HCT116 (cell line): Measurements from ENCODE around the gene HAND1. TPM values are rescaled to one million over a fixed set of nuclear protein-coding genes. Genes with fewer than 3 reads are reported as not detected.

ENCODE experiments used
- ATAC-seq: fragments of 200-7000 bp; cut with Tn5 transposase; 2 replicates; pipeline ENCODE4 v1.9.1; 2020; ENCODE audit warnings: mild to moderate bottlenecking, moderate library complexity
- BruUV-seq: library from RNA; stranded (reverse); fragments of 400-500 nt; replicated peaks from 2 replicates; lab custom pipeline; 2021; lab: Mats Ljungman, UMichigan
- CTCF ChIA-PET: fragments of 300-600 bp; sonication (Branson Sonifier 250); formaldehyde crosslinking; loops from one replicate; lab custom pipeline; 2021; ENCODE audit warnings: antibody characterized with exemption; lab: Charles Lee
- POLR2A ChIA-PET: fragments of 300-600, 350-600 bp; sonication (Branson Sonifier 250); formaldehyde crosslinking; loops from one replicate; lab custom pipeline; 2021; ENCODE audit warnings: antibody characterized with exemption; lab: Charles Lee
- RAD21 ChIA-PET, 2 experiments: fragments of 300-600 bp; sonication (Branson Sonifier 250); formaldehyde crosslinking; loops; one replicate each; lab custom pipeline; 2023; ENCODE audit warnings: low total read pairs in 2 of 2; ENCODE audit not compliant: uncharacterized antibody in 2 of 2, unreplicated experiment in 2 of 2, low non-redundant PET in 1 of 2; lab: Charles Lee
- DNase-seq: peaks from one replicate; pipeline ENCODE4 v3.0.0-alpha.2; 2010; ENCODE audit warnings: low read depth, low spot score
- H2AFZ ChIP-seq: fragments of 200-600 bp; shearing (Covaris generic), sonication (generic); 2 replicates; pipeline ENCODE4 v1.6.1; 2017; ENCODE audit warnings: low read depth, mixed run types, mixed read lengths, antibody characterized with exemption, low read length; ENCODE audit not compliant: poor library complexity, severe bottlenecking
- H3K27ac ChIP-seq: 2 replicates; pipeline ENCODE4 v1.5.1; 2012; ENCODE audit warnings: low read depth, low read length
- H3K27me3 ChIP-seq: fragments of 200-600 bp; sonication (generic); 2 replicates; pipeline ENCODE4 v1.6.1; 2016; ENCODE audit warnings: mixed run types, low read length, mixed read lengths; ENCODE audit not compliant: insufficient read depth
- H3K36me3 ChIP-seq, 2 experiments: fragments of 200-500 bp in 1 of 2; fragments of 200-600 bp in 1 of 2; sonication (Bioruptor generic) in 1 of 2; sonication (generic) in 1 of 2; 2 replicates each; pipeline versions ENCODE4 v1.5.1 to v1.6.1; 2014 to 2016; ENCODE audit warnings: low read length in 2 of 2, inconsistent platforms in 1 of 2, mixed read lengths in 1 of 2, mixed run types in 1 of 2; ENCODE audit not compliant: insufficient read depth in 2 of 2, control insufficient read depth in 1 of 2
- H3K4me1 ChIP-seq, 2 experiments: fragments of 200-600 bp in 1 of 2; sonication (generic) in 1 of 2; 2 replicates each; pipeline versions ENCODE4 v1.5.1 to v1.6.1; 2012 to 2017; ENCODE audit warnings: low read length in 2 of 2, inconsistent platforms in 1 of 2, mild to moderate bottlenecking in 1 of 2, mixed read lengths in 1 of 2, mixed run types in 1 of 2, moderate library complexity in 1 of 2; ENCODE audit not compliant: insufficient read depth in 2 of 2, control insufficient read depth in 1 of 2
- H3K4me2 ChIP-seq: fragments of 200-600 bp; sonication (generic); 2 replicates; pipeline ENCODE4 v1.6.1; 2017; ENCODE audit warnings: mixed run types, low read length, mixed read lengths
- H3K4me3 ChIP-seq, 2 experiments: fragments of 200-600 bp in 1 of 2; sonication (generic) in 1 of 2; replicated peaks in 1 of 2; 2 replicates each; pipeline ENCODE4 v1.5.1; 2011 to 2016; ENCODE audit warnings: low read length in 2 of 2, control low read depth in 1 of 2, low read depth in 1 of 2, mild to moderate bottlenecking in 1 of 2, mixed read lengths in 1 of 2, mixed run types in 1 of 2
- H3K79me2 ChIP-seq: fragments of 200-600 bp; sonication (generic); 2 replicates; pipeline ENCODE4 v1.6.1; 2017; ENCODE audit warnings: mild to moderate bottlenecking, mixed run types, low read length, moderate library complexity, mixed read lengths; ENCODE audit not compliant: insufficient read depth
- H3K9ac ChIP-seq: fragments of 200-600 bp; sonication (generic); 2 replicates; pipeline ENCODE4 v1.6.1; 2016; ENCODE audit warnings: low read length, mixed read lengths
- H3K9me2 ChIP-seq: fragments of 200-600 bp; sonication (generic), shearing (Covaris generic); 2 replicates; pipeline ENCODE4 v1.6.1; 2017; ENCODE audit warnings: mixed run types, mild to moderate bottlenecking, moderate library complexity; ENCODE audit not compliant: insufficient read depth
- H3K9me3 ChIP-seq, 2 experiments: fragments of 200-500 bp in 1 of 2; fragments of 200-600 bp in 1 of 2; sonication (Bioruptor generic) in 1 of 2; sonication (generic) in 1 of 2; 2 replicates each; pipeline ENCODE4 v1.6.1; 2014 to 2017; ENCODE audit warnings: low read length in 2 of 2, mixed read lengths in 2 of 2, inconsistent platforms in 1 of 2, low read depth in 1 of 2, mild to moderate bottlenecking in 1 of 2, mixed run types in 1 of 2, moderate library complexity in 1 of 2; ENCODE audit not compliant: control insufficient read depth in 1 of 2, insufficient read depth in 1 of 2
- H4K20me1 ChIP-seq: fragments of 200-600 bp; sonication (generic), shearing (Covaris generic); 2 replicates; pipeline ENCODE4 v1.6.1; 2017; ENCODE audit warnings: mixed run types, mild to moderate bottlenecking, moderate library complexity; ENCODE audit not compliant: insufficient read depth
- CEBPB ChIP-seq: IDR thresholded peaks from 2 replicates; pipeline ENCODE4 v1.6.1; 2012; ENCODE audit warnings: low read depth
- EGR1 ChIP-seq: IDR thresholded peaks from 2 replicates; pipeline ENCODE4 v1.6.1; 2012; ENCODE audit warnings: low read depth
- ELF1 ChIP-seq: IDR thresholded peaks from 2 replicates; pipeline ENCODE4 v1.6.1; 2012; ENCODE audit warnings: low read depth, borderline replicate concordance
- EZH2 ChIP-seq: fragments of 200-600 bp; sonication (generic); IDR thresholded peaks from 2 replicates; pipeline ENCODE4 v1.6.1; 2017; ENCODE audit warnings: antibody characterized with exemption, mixed run types
- EZH2phosphoT487 ChIP-seq: fragments of 200-600 bp; IDR thresholded peaks from 2 replicates; pipeline ENCODE4 v1.6.1; 2018; ENCODE audit warnings: antibody characterized with exemption, borderline replicate concordance
- JUND ChIP-seq: IDR thresholded peaks from 2 replicates; pipeline ENCODE4 v1.6.1; 2012
- POLR2AphosphoS5 ChIP-seq: IDR thresholded peaks from 2 replicates; pipeline ENCODE4 v1.6.1; 2011; ENCODE audit warnings: mild to moderate bottlenecking, low read depth, low read length, moderate library complexity
- RAD21 ChIP-seq: IDR thresholded peaks from 2 replicates; pipeline ENCODE4 v1.6.1; 2012; ENCODE audit warnings: low read depth, mild to moderate bottlenecking
- SIN3A ChIP-seq: IDR thresholded peaks from 2 replicates; pipeline ENCODE4 v1.6.1; 2012; ENCODE audit warnings: low read depth
- SP1 ChIP-seq: IDR thresholded peaks from 2 replicates; pipeline ENCODE4 v1.6.1; 2012; ENCODE audit warnings: low read depth
- SRF ChIP-seq: IDR thresholded peaks from 2 replicates; pipeline ENCODE4 v1.6.1; 2012; ENCODE audit warnings: low read depth
- TCF7L2 ChIP-seq: IDR thresholded peaks from 2 replicates; pipeline ENCODE4 v1.7.0; 2011; ENCODE audit warnings: borderline replicate concordance, inconsistent platforms; ENCODE audit not compliant: insufficient read depth, insufficient read length; ENCODE audit errors: extremely low read depth
- ZFX ChIP-seq: fragments of 450-650 bp; IDR thresholded peaks from 2 replicates; pipeline ENCODE4 v1.6.1; 2017
- intact Hi-C: fragments of 100-400 bp; cut with micrococcal nuclease; formaldehyde crosslinking; loops from 2 replicates; pipeline ENCODE4 v1.10.0; 2022
- total RNA-seq: library from RNA; stranded (reverse); gene quantifications from one replicate; pipeline ENCODE4 v1.2.1, GENCODE V29; 2021; ENCODE audit not compliant: unreplicated experiment
- TF ChIP-seq, protein P1 (sequence below), 3 experiments: fragments of 200-600 bp in 1 of 3; sonication (generic) in 1 of 3; IDR thresholded peaks in 2 of 3; conservative IDR thresholded peaks in 1 of 3; 2 replicates each; pipeline ENCODE4 v1.5.1; 2012 to 2017; ENCODE audit warnings: low read depth in 2 of 3, low read length in 2 of 3, antibody characterized with exemption in 1 of 3, borderline replicate concordance in 1 of 3, control low read depth in 1 of 3, mild to moderate bottlenecking in 1 of 3, mixed read lengths in 1 of 3, mixed run types in 1 of 3, moderate library complexity in 1 of 3; ENCODE audit not compliant: insufficient read depth in 1 of 3
- TF ChIP-seq, protein P2 (sequence below): IDR thresholded peaks from 2 replicates; pipeline ENCODE4 v1.6.1; 2012; ENCODE audit warnings: low read depth
- TF ChIP-seq, protein P3 (sequence below): IDR thresholded peaks from 2 replicates; pipeline ENCODE4 v1.6.1; 2012
- TF ChIP-seq, protein P4 (sequence below): IDR thresholded peaks from 2 replicates; pipeline ENCODE4 v1.6.1; 2012

HAND1 gene
- total RNA-seq, 1 experiment from 2014 or later, result not detected

DNA sequence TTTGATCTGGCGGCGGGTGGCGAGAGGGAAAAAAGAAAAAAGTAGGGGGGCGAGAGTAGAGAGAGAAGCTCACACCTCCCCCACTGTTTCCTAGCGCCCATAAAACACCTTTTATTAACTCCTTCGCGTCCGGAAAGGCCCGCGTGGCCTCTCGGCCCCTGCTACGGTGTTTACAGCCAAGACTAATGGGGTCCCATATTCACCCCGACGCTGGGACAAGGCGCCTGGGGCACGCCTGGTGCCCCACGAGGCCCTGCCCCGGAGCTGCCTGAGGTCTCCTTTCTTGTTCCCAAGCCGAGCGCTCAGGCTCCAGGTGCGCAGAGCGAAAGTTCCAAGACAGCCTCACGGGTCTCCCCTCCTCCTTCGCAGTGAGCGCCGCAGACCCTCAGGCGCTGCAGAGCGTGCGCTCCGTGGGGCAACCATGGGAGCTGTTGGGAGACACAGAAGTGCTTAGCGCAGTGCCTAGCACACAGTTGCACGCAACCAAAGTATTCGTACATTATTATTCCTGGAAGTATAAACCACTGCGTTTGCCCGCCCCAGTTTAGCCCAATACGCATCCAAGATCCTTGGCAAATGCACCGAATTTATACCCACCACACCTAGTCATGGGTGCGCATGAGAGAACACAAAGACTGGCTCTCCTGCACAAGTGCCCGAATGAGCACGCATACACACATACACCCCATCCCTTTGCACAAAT, 4.3 kb downstream of the HAND1 start:
- ChIA-PET RAD21 (no interaction called here), POLR2A (no interaction called here), CTCF (no interaction called here)
- Histone ChIP-seq H3K27me3 (no peaks in the 10 kb centered on the region), H3K9me3 (no peaks in the 10 kb centered on the region), H3K79me2 (no peaks in the 10 kb centered on the region), H4K20me1 (no peaks in the 10 kb centered on the region), H3K9ac (no peak overlapping the region), H3K27ac (no peak overlapping the region), H3K4me2 (no peak overlapping the region), H2AFZ (no peak overlapping the region), H3K36me3 (no peaks in the 10 kb centered on the region), H3K9me2 (no peaks in the 10 kb centered on the region), H3K4me3 (no peak overlapping the region), H3K4me1 (no peaks in the 10 kb centered on the region)
- TF ChIP-seq, protein P1, sequence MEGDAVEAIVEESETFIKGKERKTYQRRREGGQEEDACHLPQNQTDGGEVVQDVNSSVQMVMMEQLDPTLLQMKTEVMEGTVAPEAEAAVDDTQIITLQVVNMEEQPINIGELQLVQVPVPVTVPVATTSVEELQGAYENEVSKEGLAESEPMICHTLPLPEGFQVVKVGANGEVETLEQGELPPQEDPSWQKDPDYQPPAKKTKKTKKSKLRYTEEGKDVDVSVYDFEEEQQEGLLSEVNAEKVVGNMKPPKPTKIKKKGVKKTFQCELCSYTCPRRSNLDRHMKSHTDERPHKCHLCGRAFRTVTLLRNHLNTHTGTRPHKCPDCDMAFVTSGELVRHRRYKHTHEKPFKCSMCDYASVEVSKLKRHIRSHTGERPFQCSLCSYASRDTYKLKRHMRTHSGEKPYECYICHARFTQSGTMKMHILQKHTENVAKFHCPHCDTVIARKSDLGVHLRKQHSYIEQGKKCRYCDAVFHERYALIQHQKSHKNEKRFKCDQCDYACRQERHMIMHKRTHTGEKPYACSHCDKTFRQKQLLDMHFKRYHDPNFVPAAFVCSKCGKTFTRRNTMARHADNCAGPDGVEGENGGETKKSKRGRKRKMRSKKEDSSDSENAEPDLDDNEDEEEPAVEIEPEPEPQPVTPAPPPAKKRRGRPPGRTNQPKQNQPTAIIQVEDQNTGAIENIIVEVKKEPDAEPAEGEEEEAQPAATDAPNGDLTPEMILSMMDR (IDR thresholded peaks at IDR 0.05 in 2 of 3, conservative IDR thresholded peaks at IDR 0.05 in 1 of 3; ENCODE audit: borderline replicate concordance in 1 of 3, insufficient read depth in 1 of 3, low read depth in 2 of 3, low read length in 2 of 3), result no peak
- TF ChIP-seq SRF (no peak), SIN3A (no peak), CEBPB (no peak), RAD21 (no peak), POLR2AphosphoS5 (no peak), ZFX (no peak), SP1 (no peak), EZH2 (no peak), EZH2phosphoT487 (no peak), JUND (no peak), EGR1 (no peak), ELF1 (no peak), TCF7L2 (no peak)
- TF ChIP-seq, protein P2, sequence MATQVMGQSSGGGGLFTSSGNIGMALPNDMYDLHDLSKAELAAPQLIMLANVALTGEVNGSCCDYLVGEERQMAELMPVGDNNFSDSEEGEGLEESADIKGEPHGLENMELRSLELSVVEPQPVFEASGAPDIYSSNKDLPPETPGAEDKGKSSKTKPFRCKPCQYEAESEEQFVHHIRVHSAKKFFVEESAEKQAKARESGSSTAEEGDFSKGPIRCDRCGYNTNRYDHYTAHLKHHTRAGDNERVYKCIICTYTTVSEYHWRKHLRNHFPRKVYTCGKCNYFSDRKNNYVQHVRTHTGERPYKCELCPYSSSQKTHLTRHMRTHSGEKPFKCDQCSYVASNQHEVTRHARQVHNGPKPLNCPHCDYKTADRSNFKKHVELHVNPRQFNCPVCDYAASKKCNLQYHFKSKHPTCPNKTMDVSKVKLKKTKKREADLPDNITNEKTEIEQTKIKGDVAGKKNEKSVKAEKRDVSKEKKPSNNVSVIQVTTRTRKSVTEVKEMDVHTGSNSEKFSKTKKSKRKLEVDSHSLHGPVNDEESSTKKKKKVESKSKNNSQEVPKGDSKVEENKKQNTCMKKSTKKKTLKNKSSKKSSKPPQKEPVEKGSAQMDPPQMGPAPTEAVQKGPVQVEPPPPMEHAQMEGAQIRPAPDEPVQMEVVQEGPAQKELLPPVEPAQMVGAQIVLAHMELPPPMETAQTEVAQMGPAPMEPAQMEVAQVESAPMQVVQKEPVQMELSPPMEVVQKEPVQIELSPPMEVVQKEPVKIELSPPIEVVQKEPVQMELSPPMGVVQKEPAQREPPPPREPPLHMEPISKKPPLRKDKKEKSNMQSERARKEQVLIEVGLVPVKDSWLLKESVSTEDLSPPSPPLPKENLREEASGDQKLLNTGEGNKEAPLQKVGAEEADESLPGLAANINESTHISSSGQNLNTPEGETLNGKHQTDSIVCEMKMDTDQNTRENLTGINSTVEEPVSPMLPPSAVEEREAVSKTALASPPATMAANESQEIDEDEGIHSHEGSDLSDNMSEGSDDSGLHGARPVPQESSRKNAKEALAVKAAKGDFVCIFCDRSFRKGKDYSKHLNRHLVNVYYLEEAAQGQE, result no peak
- TF ChIP-seq, protein P3, sequence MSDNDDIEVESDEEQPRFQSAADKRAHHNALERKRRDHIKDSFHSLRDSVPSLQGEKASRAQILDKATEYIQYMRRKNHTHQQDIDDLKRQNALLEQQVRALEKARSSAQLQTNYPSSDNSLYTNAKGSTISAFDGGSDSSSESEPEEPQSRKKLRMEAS, result no peak
- TF ChIP-seq, protein P4, sequence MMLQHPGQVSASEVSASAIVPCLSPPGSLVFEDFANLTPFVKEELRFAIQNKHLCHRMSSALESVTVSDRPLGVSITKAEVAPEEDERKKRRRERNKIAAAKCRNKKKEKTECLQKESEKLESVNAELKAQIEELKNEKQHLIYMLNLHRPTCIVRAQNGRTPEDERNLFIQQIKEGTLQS, result no peak
- ATAC-seq (no peak), DNase-seq (no peak)
- intact Hi-C loops, result no loop called here
- no TSS peak for BruUV-seq
